Hepatocyte (in vitro differentiated cells): Measurements from ENCODE around the gene KCNN2.

Experiments used
- CTCF ChIP-seq: fragments of 200-600 bp; sonication (generic); IDR thresholded peaks from 2 replicates; pipeline ENCODE4 v1.5.1; 2016; ENCODE audit warnings: antibody characterized with exemption, mild to moderate bottlenecking; ENCODE audit not compliant: poor library complexity
- EZH2 ChIP-seq: fragments of 200-600 bp; sonication (generic); IDR thresholded peaks from 2 replicates; pipeline ENCODE4 v1.6.1; 2016; ENCODE audit warnings: antibody characterized with exemption, mild to moderate bottlenecking, borderline replicate concordance
- EZH2phosphoT487 ChIP-seq: fragments of 200-600 bp; sonication (generic); IDR thresholded peaks from one replicate; pipeline ENCODE4 v1.6.1; 2018; ENCODE audit warnings: antibody characterized with exemption, mild to moderate bottlenecking, low read depth, moderate library complexity; ENCODE audit not compliant: unreplicated experiment, severe bottlenecking

- no peak for TF ChIP-seq CTCF
- peak; percentile 8 for TF ChIP-seq EZH2
- TF ChIP-seq EZH2phosphoT487 = no peak
These were observed 517 bp downstream of the KCNN2 start for GRCh38 chr5:114362197-114362976.
